Gastrocnemius medialis (tissue), 4 donors: Measurements from ENCODE around the gene RASGRP1.

ENCODE experiments used
- CTCF ChIP-seq, 5 experiments: fragments of 450-650 bp in 3 of 5; fragments of 200-600 bp in 2 of 5; sonication (generic) in 2 of 5; IDR thresholded peaks in 4 of 5; conservative IDR thresholded peaks in 1 of 5; 1 replicate in 4 of 5; 2 replicates in 1 of 5; pipeline ENCODE4 v1.5.1; 2016 to 2019; ENCODE audit warnings: antibody characterized with exemption in 5 of 5, mild to moderate bottlenecking in 3 of 5, moderate library complexity in 3 of 5
- POLR2A ChIP-seq, 2 donors: fragments of 450-650 bp; IDR thresholded peaks; one replicate each; pipeline ENCODE4 v1.6.1; 2017; ENCODE audit warnings: antibody characterized with exemption in 2 of 2, mild to moderate bottlenecking in 2 of 2, moderate library complexity in 2 of 2

GRCh38 chr15:38503496-38503895 is 61.1 kb downstream of the RASGRP1 start:
- TF ChIP-seq POLR2A (IDR thresholded peaks at IDR 0.05), result no peak
- TF ChIP-seq CTCF (IDR thresholded peaks at IDR 0.05 in 4 of 5, conservative IDR thresholded peaks at IDR 0.05 in 1 of 5), result no peak
